C4-2B (cell line): ENCODE results near the gene RFC2.
"Not testable (repeated sequence)": the region's sequence is repeated elsewhere in the genome, so short reads cannot be mapped to it uniquely, and the experiment has no call there.

Source experiments
- CTCF ChIP-seq: fragments of 450-650 bp; conservative IDR thresholded peaks from 2 replicates; pipeline ENCODE4 v1.5.1; 2017; ENCODE audit warnings: mild to moderate bottlenecking
- ZFX ChIP-seq: fragments of 450-650 bp; IDR thresholded peaks from 2 replicates; pipeline ENCODE4 v1.6.1; 2017

GRCh38 chr7:74255461-74255860, 1.3 kb upstream of the RFC2 start:
- TF ChIP-seq CTCF, ZFX: not testable (repeated sequence)
